GM18502 (cell line): ENCODE measurements around the gene SAMD11.

Experiments
- ATAC-seq: cut with Tn5 transposase; IDR thresholded peaks from one replicate; pipeline ENCODE4 v1.9.1; 2021; ENCODE audit warnings: mild to moderate bottlenecking; ENCODE audit not compliant: unreplicated experiment, poor library complexity

Gene SAMD11

GRCh38 chr1:960363-961131 lies 36.8 kb downstream of the SAMD11 start, which contains the start of gene KLHL17:
KLHL17 (plus strand) TSS chr1:960584; CDS start chr1:960694, 110 bp downstream.
- peak; percentile 50 for ATAC-seq

GRCh38 chr1:961132-961669 lies 37.5 kb downstream of the SAMD11 start:
- ATAC-seq = no peak

GRCh38 chr1:962381-963300 lies 38.9 kb downstream of the SAMD11 start:
- no peak for ATAC-seq

GRCh38 chr1:963301-963651 lies 39.6 kb downstream of the SAMD11 start:
- no peak for ATAC-seq

- ATAC-seq = no peak
Observed at GRCh38 chr1:963746-964525, 40.2 kb downstream of the SAMD11 start.

GRCh38 chr1:964691-965525 lies 41.2 kb downstream of the SAMD11 start:
- ATAC-seq = no peak

- ATAC-seq = peak; percentile 3
Observed at GRCh38 chr1:965526-966134, 41.9 kb downstream of the SAMD11 start.

- peak; percentile 45 for ATAC-seq
Observed at GRCh38 chr1:966135-966703, 42.5 kb downstream of the SAMD11 start, which contains the start of gene PLEKHN1. PLEKHN1 (plus strand) TSS chr1:966482; CDS start chr1:966532, 50 bp downstream.

- ATAC-seq = peak; percentile 70
Observed at GRCh38 chr1:966704-967300, 43.1 kb downstream of the SAMD11 start.

- ATAC-seq = no peak
Observed at GRCh38 chr1:967466-968343, 44.0 kb downstream of the SAMD11 start.

GRCh38 chr1:969260-969855 lies 45.6 kb downstream of the SAMD11 start:
- no peak for ATAC-seq

GRCh38 chr1:970242-970972 lies 46.7 kb downstream of the SAMD11 start:
- ATAC-seq = no peak

- ATAC-seq = no peak
Observed at GRCh38 chr1:970973-971730, 47.4 kb downstream of the SAMD11 start.

GRCh38 chr1:971751-972506 lies 48.2 kb downstream of the SAMD11 start:
- ATAC-seq = no peak
